MM.1S (cell line): ENCODE measurements around the gene CDH1.

Experiments used
- DNase-seq: peaks from one replicate; pipeline ENCODE4 v3.0.0-alpha.2; 2015
- H2AFZ ChIP-seq: fragments of 300-600 bp; sonication (generic); 2 replicates; pipeline ENCODE4 v1.6.0; 2016; ENCODE audit warnings: antibody characterized with exemption, low read length
- H3F3A ChIP-seq: fragments of 300-600 bp; sonication (generic); 2 replicates; pipeline ENCODE4 v1.6.1; 2016; ENCODE audit warnings: mild to moderate bottlenecking, antibody characterized with exemption, low read length, moderate library complexity, mixed read lengths; ENCODE audit not compliant: insufficient read depth
- H3K27ac ChIP-seq: fragments of 300-600 bp; sonication (generic); 2 replicates; pipeline ENCODE4 v1.5.1; 2016; ENCODE audit warnings: mild to moderate bottlenecking, low read length
- H3K27me3 ChIP-seq: fragments of 300-600 bp; sonication (generic); replicated peaks from 2 replicates; pipeline ENCODE4 v1.6.0; 2016; ENCODE audit warnings: low read length; ENCODE audit not compliant: insufficient read depth
- H3K36me3 ChIP-seq: fragments of 300-600 bp; sonication (generic); replicated peaks from 2 replicates; pipeline ENCODE4 v1.6.1; 2016; ENCODE audit warnings: mild to moderate bottlenecking, low read length, mixed read lengths; ENCODE audit not compliant: insufficient read depth
- H3K4me1 ChIP-seq: fragments of 300-600 bp; sonication (generic); 2 replicates; pipeline ENCODE4 v1.6.1; 2016; ENCODE audit warnings: low read length, mixed read lengths
- H3K4me2 ChIP-seq: fragments of 300-600 bp; sonication (generic); 2 replicates; pipeline ENCODE4 v1.6.0; 2016; ENCODE audit warnings: low read depth, low read length
- H3K4me3 ChIP-seq: fragments of 300-600 bp; sonication (generic); 2 replicates; pipeline ENCODE4 v1.5.1; 2016; ENCODE audit warnings: low read length, mixed read lengths
- H3K79me2 ChIP-seq: fragments of 300-600 bp; sonication (generic); 2 replicates; pipeline ENCODE4 v1.6.1; 2016; ENCODE audit warnings: mixed run types, low read length, mixed read lengths
- H3K9ac ChIP-seq: fragments of 300-600 bp; sonication (generic); 2 replicates; pipeline ENCODE4 v1.6.1; 2016; ENCODE audit warnings: low read length, mixed read lengths
- H3K9me2 ChIP-seq: fragments of 300-600 bp; sonication (generic); replicated peaks from 2 replicates; pipeline ENCODE4 v1.6.1; 2016; ENCODE audit warnings: mild to moderate bottlenecking, low read length, mixed read lengths; ENCODE audit not compliant: insufficient read depth
- H3K9me3 ChIP-seq: fragments of 300-600 bp; sonication (generic); replicated peaks from 2 replicates; pipeline ENCODE4 v1.6.1; 2016; ENCODE audit warnings: mild to moderate bottlenecking, low read length, mixed read lengths; ENCODE audit not compliant: insufficient read depth
- H4K20me1 ChIP-seq: fragments of 300-600 bp; sonication (generic); 2 replicates; pipeline ENCODE4 v1.6.1; 2016; ENCODE audit warnings: mild to moderate bottlenecking, low read length, moderate library complexity, mixed read lengths; ENCODE audit not compliant: insufficient read depth
- CTCF ChIP-seq: fragments of 300-600 bp; sonication (generic); IDR thresholded peaks from 2 replicates; pipeline ENCODE4 v1.5.1; 2016; ENCODE audit warnings: antibody characterized with exemption, low read length, mixed read lengths
- EZH2 ChIP-seq: fragments of 300-600 bp; sonication (generic); optimal IDR thresholded peaks from 2 replicates; pipeline ENCODE3; 2017; ENCODE audit warnings: low read depth, mild to moderate bottlenecking, antibody characterized with exemption, low read length, mixed read lengths
- EZH2phosphoT487 ChIP-seq: fragments of 300-600 bp; sonication (generic); IDR thresholded peaks from 2 replicates; pipeline ENCODE4 v1.6.1; 2018; ENCODE audit warnings: antibody characterized with exemption, low read length

The CDH1 gene

GRCh38 chr16:68833251-68833650 is 96.2 kb downstream of the CDH1 start:
- Histone ChIP-seq H3F3A (no peaks in the 10 kb centered on the region), H3K4me1 (no peaks in the 10 kb centered on the region), H3K27me3 (no peaks in the 10 kb centered on the region), H2AFZ (no peak overlapping the region), H3K9ac (no peak overlapping the region), H3K27ac (no peak overlapping the region), H3K9me2 (no peaks in the 10 kb centered on the region), H3K9me3 (no peaks in the 10 kb centered on the region), H3K4me3 (no peak overlapping the region), H3K79me2 (no peaks in the 10 kb centered on the region), H3K4me2 (no peak overlapping the region), H3K36me3 (no peaks in the 10 kb centered on the region), H4K20me1 (no peaks in the 10 kb centered on the region)
- TF ChIP-seq EZH2phosphoT487 (no peak), CTCF (no peak), EZH2 (no peak)
- DNase-seq: no peak

GRCh38 chr16:68834550-68834949 is 97.5 kb downstream of the CDH1 start:
- no peak overlapping the region for H3K27ac ChIP-seq
- DNase-seq: no peak
- H3K4me3 ChIP-seq: no peak overlapping the region
- no peaks in the 10 kb centered on the region for H3K27me3 ChIP-seq
- H3F3A ChIP-seq: no peaks in the 10 kb centered on the region
- H2AFZ ChIP-seq: no peak overlapping the region
- no peaks in the 10 kb centered on the region for H4K20me1 ChIP-seq
- H3K4me1 ChIP-seq: no peaks in the 10 kb centered on the region
- no peaks in the 10 kb centered on the region for H3K9me3 ChIP-seq
- no peaks in the 10 kb centered on the region for H3K9me2 ChIP-seq
- H3K4me2 ChIP-seq: no peak overlapping the region
- no peaks in the 10 kb centered on the region for H3K36me3 ChIP-seq
- H3K79me2 ChIP-seq: no peaks in the 10 kb centered on the region
- no peak overlapping the region for H3K9ac ChIP-seq
- TF ChIP-seq EZH2phosphoT487: no peak
- TF ChIP-seq CTCF: no peak
- no peak for TF ChIP-seq EZH2

- no peaks in the 10 kb centered on the region for H3K4me1 ChIP-seq
- H3K9me3 ChIP-seq: no peaks in the 10 kb centered on the region
- no peak for DNase-seq
- no peaks in the 10 kb centered on the region for H4K20me1 ChIP-seq
- H3K36me3 ChIP-seq: no peaks in the 10 kb centered on the region
- H3F3A ChIP-seq: no peaks in the 10 kb centered on the region
- H3K27me3 ChIP-seq: no peaks in the 10 kb centered on the region
- no peak overlapping the region for H3K4me3 ChIP-seq
- no peak overlapping the region for H3K9ac ChIP-seq
- H3K9me2 ChIP-seq: no peaks in the 10 kb centered on the region
- no peak overlapping the region for H3K27ac ChIP-seq
- no peaks in the 10 kb centered on the region for H3K79me2 ChIP-seq
- no peak overlapping the region for H2AFZ ChIP-seq
- no peak overlapping the region for H3K4me2 ChIP-seq
- TF ChIP-seq EZH2: no peak
- TF ChIP-seq CTCF: no peak
- no peak for TF ChIP-seq EZH2phosphoT487
Observed at GRCh38 chr16:68835970-68836369, 98.9 kb downstream of the CDH1 start.
